OCI-LY1 (cell line): ENCODE results near the gene HLCS.

Experiments
- CTCF ChIP-seq: fragments of 200-600 bp; sonication (generic), shearing (Covaris generic); IDR thresholded peaks from 2 replicates; pipeline ENCODE4 v1.5.1; 2017; ENCODE audit warnings: mild to moderate bottlenecking, antibody characterized with exemption, low read length, moderate library complexity, mixed read lengths
- EZH2 ChIP-seq: fragments of 200-600 bp; sonication (generic), shearing (Covaris generic); IDR thresholded peaks from 2 replicates; pipeline ENCODE4 v1.8.0; 2017; ENCODE audit warnings: borderline replicate concordance, mixed run types, mild to moderate bottlenecking, antibody characterized with exemption, low read length, moderate library complexity, mixed read lengths

- TF ChIP-seq CTCF (no peak), EZH2 (no peak)
Observed at GRCh38 chr21:36901575-36901974, 64.9 kb downstream of the HLCS start.
